HFF-Myc (cell line): ENCODE results near the gene CRNKL1.
A peak's percentile ranks its signal among the peaks of the same experiment; 100 is the strongest.

Experiments used
- DNase-seq: peaks from one replicate; pipeline ENCODE4 v3.0.0-alpha.2; 2011; ENCODE audit warnings: low read depth; ENCODE audit errors: extremely low read depth
- H3K4me3 ChIP-seq: replicated peaks from 2 replicates; pipeline ENCODE4 v1.5.1; 2011; ENCODE audit warnings: low read depth, mild to moderate bottlenecking, control low read depth, low read length
- TF ChIP-seq, protein P1 (sequence below): IDR thresholded peaks from 2 replicates; pipeline ENCODE4 v1.5.1; 2012; ENCODE audit warnings: mild to moderate bottlenecking, low read depth, low read length, control low read depth; ENCODE audit errors: missing control alignments

The CRNKL1 gene

DNA sequence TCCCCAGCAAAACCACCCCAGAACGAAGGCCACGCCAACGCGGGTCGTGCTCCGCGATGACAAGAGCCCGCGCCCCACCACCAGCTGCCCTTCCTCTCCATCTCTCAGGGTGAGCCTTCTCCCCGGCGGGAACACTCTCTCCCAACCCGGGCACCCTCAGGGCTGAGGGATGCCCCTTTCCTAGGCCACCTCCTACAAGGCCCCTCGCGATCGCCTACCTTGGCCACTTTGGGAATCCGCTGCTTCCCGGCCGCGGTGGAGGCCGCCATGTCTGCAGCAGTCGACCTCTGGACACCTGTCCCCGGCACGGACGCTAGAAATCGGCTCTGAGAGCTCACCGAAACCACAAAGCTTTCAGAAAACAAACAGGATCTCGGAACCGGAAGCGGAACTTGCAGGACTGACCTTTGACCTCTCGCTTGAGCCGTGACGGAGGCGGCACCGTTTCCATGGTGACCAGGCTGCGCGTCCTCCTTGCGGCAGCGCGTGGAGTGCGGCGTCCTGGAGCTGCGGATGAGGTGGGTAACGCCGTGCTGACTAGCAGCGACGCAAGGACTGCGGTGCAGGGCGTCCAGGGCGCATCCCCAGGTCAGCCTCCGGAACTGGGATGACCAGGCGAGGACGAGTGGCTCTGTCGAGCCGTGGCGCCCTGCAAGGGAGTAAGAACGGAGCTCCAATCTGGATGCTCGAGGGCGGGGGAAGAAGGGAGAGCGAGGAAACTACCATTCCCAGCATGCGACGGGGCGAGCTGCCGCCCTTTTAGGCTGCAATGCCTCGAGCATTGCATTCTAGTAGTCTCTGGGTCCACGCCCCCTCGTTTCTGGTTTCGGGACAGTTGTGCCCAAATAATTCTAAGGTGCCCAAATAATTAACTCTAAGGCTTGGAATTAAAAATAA, at the start of gene CRNKL1, which contains the start of gene CFAP61:
CRNKL1 (minus strand) TSS at position 393 of the 897 bp plus-strand sequence; CDS start at position 269, 124 bp downstream.
CFAP61 (plus strand) TSS at position 459 of the 897 bp plus-strand sequence. CDS start 4,122 bp downstream, outside the sequence.
- H3K4me3 ChIP-seq, result peak within 1 kb of the TSS; percentile 96
- TF ChIP-seq, protein P1, sequence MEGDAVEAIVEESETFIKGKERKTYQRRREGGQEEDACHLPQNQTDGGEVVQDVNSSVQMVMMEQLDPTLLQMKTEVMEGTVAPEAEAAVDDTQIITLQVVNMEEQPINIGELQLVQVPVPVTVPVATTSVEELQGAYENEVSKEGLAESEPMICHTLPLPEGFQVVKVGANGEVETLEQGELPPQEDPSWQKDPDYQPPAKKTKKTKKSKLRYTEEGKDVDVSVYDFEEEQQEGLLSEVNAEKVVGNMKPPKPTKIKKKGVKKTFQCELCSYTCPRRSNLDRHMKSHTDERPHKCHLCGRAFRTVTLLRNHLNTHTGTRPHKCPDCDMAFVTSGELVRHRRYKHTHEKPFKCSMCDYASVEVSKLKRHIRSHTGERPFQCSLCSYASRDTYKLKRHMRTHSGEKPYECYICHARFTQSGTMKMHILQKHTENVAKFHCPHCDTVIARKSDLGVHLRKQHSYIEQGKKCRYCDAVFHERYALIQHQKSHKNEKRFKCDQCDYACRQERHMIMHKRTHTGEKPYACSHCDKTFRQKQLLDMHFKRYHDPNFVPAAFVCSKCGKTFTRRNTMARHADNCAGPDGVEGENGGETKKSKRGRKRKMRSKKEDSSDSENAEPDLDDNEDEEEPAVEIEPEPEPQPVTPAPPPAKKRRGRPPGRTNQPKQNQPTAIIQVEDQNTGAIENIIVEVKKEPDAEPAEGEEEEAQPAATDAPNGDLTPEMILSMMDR, result no peak
- DNase-seq, result peak; percentile 95

- TF ChIP-seq, protein P1, result no peak
- DNase-seq, result no peak
- no peak overlapping the region for H3K4me3 ChIP-seq
Observed at GRCh38 chr20:20100881-20101280, 48.6 kb upstream of the CRNKL1 start.

DNA sequence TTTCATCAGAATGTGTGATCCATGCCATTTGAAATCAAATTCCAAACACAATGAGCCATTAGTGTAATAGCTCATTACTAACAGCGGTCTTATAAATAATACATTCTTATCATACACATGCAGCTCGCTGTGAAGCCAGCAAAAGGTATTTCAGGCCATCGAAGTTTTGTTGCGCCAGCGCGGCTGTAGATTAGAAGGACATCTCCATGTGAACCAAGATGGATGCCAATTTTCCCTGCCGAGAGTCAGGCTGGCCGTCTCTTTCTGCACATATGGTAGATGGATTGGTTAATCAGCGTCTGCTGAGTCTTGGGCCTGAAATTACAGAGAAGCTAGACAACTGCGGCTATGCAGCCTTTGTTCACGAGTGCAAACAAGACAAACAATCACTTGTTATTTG, 44.2 kb upstream of the CRNKL1 start:
- H3K4me3 ChIP-seq, result no peak overlapping the region
- TF ChIP-seq, protein P1, result no peak
- no peak for DNase-seq

GRCh38 chr20:20095114-20095872, 43.0 kb upstream of the CRNKL1 start:
- no peak for DNase-seq
- TF ChIP-seq, protein P1, result no peak
- no peak overlapping the region for H3K4me3 ChIP-seq

DNA sequence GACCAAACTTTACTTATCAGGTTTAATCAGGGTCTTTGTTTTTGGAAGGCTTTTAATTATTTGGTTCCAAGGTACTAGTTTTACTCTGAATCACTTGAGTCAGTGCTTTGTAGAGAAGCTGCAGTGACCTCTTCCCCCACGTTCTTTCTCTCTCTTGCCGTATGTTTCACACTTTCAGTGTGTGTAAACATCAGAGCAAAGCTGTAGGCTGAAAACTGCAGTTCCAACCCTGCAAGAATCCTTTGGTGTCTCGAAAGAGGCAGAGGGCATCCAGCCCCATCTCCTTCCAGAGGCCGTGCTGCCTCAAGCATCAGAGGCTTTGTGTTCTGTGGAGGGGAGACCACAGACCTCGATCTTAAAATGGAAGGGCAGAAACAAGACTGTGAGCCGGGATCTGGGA, 42.1 kb upstream of the CRNKL1 start:
- no peak overlapping the region for H3K4me3 ChIP-seq
- TF ChIP-seq, protein P1, result no peak
- DNase-seq, result no peak

DNA sequence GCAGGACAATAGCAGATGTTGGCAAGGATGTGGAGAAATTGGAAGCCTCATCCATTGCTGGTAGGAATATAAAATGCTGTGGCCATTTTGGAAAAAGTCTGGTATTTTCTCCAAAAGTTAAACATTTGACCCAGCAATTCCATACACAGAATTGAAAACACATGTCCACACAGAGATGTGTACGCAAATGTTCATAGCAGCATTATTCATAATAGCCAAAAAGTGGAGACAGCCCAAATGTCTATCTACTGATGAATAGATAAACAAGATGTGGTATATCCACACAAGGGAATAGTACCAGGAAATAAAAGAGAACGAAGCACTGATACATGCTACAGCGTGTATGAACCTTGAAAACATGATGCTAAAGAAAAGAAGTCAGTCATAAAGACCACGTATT, 40.6 kb upstream of the CRNKL1 start:
- TF ChIP-seq, protein P1, result no peak

More for the DNA sequence above, 40.6 kb upstream of the CRNKL1 start:
- no peak for DNase-seq
- no peak overlapping the region for H3K4me3 ChIP-seq
